Type B pancreatic cell (in vitro differentiated cells): ENCODE results near the gene ZNF215. TPM values are rescaled to one million over a fixed set of nuclear protein-coding genes. Genes with fewer than 3 reads are reported as not detected.

Experiments
- DNase-seq: peaks from one replicate; pipeline ENCODE4 v3.0.0; 2021; ENCODE audit warnings: mixed read lengths; ENCODE audit not compliant: unreplicated experiment; ENCODE audit errors: extremely low spot score
- H3K27ac Mint-ChIP-seq: 2 replicates; pipeline ENCODE4 v1.8.0; 2021; ENCODE audit warnings: mild to moderate bottlenecking, mixed read lengths
- H3K27me3 Mint-ChIP-seq: 2 replicates; pipeline ENCODE4 v1.8.0; 2021; ENCODE audit warnings: mixed read lengths
- H3K36me3 Mint-ChIP-seq: 2 replicates; pipeline ENCODE4 v1.8.0; 2021; ENCODE audit warnings: mixed read lengths
- H3K4me1 Mint-ChIP-seq: one replicate; pipeline ENCODE4 v1.8.0; 2021; ENCODE audit warnings: mixed read lengths; ENCODE audit not compliant: unreplicated experiment
- H3K4me3 Mint-ChIP-seq: 2 replicates; pipeline ENCODE4 v1.8.0; 2021; ENCODE audit warnings: mild to moderate bottlenecking, mixed read lengths
- H3K9me3 Mint-ChIP-seq: 2 replicates; pipeline ENCODE4 v1.8.0; 2021; ENCODE audit warnings: mixed read lengths
- total RNA-seq: library from RNA; stranded (reverse); gene quantifications from 2 replicates; pipeline ENCODE4 v1.2.1, GENCODE V29; 2021; ENCODE audit warnings: low replicate concordance
- TF ChIP-seq, protein P1 (sequence below): fragments of 200-600 bp; sonication (generic); conservative IDR thresholded peaks from 2 replicates; pipeline ENCODE4 v1.5.0; 2021; ENCODE audit warnings: antibody characterized with exemption, mild to moderate bottlenecking

The ZNF215 gene
- total RNA-seq, 1 donor from 2014 or later: 4.6 TPM

DNA sequence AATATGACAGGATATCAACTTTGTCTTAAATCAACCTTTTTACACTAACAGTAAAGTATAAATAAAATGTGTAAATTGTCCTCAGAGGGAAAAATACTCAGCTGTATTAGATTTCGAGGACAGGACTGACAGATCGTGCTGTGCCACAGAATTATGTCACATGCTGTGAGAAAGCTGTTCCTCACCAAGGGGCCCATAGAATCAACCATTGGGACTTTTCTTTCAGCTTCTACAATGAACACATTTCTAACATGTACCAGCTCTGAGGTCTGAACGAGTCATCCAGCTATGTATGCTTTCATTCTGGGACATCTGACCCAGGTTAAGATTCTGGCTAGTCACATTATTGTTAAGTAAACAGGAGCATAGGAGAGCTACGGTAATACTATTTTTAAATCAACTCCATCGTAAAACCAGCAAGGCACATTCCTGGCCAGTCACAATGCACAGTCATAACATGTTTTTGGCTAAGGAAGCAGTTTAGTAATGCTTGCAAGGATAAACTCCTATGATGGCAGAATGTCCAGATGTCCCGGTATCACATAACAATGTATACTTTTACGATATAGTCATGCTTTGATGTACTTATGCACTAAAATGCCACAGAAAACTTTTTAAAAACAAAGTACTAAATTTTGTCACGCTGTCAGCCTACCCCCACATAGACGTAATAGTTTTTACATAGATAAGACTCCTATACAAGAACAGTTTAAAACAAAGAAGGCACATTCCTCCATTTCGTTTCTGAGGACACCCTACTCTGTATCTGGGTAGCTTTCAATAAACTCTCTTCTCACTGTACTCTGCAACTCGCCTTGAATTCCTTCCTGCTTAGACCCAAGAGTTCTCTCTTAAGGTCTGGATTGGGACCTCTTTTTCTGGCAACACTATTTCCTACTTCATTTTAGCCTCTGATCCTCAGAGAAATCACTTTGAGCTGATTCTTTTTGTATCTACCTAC is 66.5 kb downstream of the ZNF215 start:
- TF ChIP-seq, protein P1, sequence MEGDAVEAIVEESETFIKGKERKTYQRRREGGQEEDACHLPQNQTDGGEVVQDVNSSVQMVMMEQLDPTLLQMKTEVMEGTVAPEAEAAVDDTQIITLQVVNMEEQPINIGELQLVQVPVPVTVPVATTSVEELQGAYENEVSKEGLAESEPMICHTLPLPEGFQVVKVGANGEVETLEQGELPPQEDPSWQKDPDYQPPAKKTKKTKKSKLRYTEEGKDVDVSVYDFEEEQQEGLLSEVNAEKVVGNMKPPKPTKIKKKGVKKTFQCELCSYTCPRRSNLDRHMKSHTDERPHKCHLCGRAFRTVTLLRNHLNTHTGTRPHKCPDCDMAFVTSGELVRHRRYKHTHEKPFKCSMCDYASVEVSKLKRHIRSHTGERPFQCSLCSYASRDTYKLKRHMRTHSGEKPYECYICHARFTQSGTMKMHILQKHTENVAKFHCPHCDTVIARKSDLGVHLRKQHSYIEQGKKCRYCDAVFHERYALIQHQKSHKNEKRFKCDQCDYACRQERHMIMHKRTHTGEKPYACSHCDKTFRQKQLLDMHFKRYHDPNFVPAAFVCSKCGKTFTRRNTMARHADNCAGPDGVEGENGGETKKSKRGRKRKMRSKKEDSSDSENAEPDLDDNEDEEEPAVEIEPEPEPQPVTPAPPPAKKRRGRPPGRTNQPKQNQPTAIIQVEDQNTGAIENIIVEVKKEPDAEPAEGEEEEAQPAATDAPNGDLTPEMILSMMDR: no peak
- peak overlapping the region; percentile 67 for H3K27ac Mint-ChIP-seq

DNA sequence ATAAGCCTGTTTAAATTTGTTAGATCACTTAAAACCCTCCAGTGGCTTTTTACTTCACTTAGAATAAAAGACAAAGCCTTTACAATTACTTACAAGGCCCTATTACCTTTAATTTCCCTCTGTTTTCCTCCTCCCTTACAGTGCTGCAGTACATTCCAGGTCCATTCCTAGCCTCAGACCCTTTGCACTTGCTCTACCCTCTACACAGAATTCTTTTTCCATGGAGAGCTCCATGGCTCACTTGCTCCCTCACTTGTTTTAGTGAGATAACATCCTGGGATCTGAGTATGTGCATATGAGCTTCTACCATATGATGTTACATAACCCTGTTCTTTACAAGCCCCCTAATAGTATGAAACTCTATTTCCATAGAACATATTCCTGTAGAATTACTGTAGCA is 69.5 kb downstream of the ZNF215 start:
- Mint-ChIP-seq H3K27ac (no peak overlapping the region), H3K4me1 (peaks cover 12% of the 10 kb centered on the region), H3K4me3 (no peak overlapping the region), H3K36me3 (peaks cover 13% of the 10 kb centered on the region), H3K27me3 (no peaks in the 10 kb centered on the region), H3K9me3 (no peaks in the 10 kb centered on the region)
- DNase-seq: no peak
- TF ChIP-seq, protein P1: no peak

More for the DNA sequence above, 66.5 kb downstream of the ZNF215 start:
- Mint-ChIP-seq H3K4me3 (no peak overlapping the region), H3K36me3 (no peaks in the 10 kb centered on the region), H3K9me3 (no peaks in the 10 kb centered on the region), H3K27me3 (no peaks in the 10 kb centered on the region), H3K4me1 (peaks cover 12% of the 10 kb centered on the region)
- DNase-seq: no peak

DNA sequence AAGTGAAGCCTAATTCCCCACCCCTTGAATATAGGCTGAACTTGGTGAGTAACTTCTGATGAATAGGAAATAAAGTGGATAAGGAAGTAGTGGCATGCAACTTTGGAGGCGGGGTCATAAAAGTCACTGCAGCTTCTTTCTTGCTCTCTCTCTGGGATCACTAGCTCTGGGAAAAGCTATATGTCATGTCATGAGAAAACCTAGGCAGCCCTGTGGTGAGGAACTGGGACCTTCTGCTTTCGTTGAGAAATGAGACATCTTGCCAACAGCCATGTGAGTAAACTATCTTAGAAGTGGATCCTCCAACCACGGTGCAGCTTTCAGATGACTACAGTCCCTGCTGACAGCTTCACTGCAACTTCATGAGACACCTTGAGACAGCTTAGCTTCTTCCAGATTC is 78.3 kb downstream of the ZNF215 start:
- Mint-ChIP-seq H3K27ac (no peak overlapping the region), H3K4me1 (no peaks in the 10 kb centered on the region), H3K36me3 (peaks cover 24% of the 10 kb centered on the region), H3K9me3 (no peaks in the 10 kb centered on the region), H3K4me3 (no peak overlapping the region), H3K27me3 (no peaks in the 10 kb centered on the region)
- DNase-seq: no peak
- TF ChIP-seq, protein P1: no peak

Other genes with a start within 250 kb of the ZNF215 start
- 46.6 and 67.3 TPM in 2 replicates for gene MRPL17, start 243.1 kb upstream of the ZNF215 start, total RNA-seq
- 0.07 TPM in 1 of 2 replicates, not detected in the other for gene OR2AG2, start 154.4 kb upstream of the ZNF215 start, total RNA-seq
- not detected in 2 replicates for gene OR2AG1, start 143.4 kb upstream of the ZNF215 start, total RNA-seq
- gene OR6A2, start 126.7 kb upstream of the ZNF215 start, total RNA-seq: 0.07 and 0.27 TPM in 2 replicates
- not detected in 2 replicates for gene OR10A5, start 80.7 kb upstream of the ZNF215 start, total RNA-seq
- not detected in 2 replicates for gene OR10A2, start 63.4 kb upstream of the ZNF215 start, total RNA-seq
- gene OR10A4, start 49.8 kb upstream of the ZNF215 start, total RNA-seq: not detected in 2 replicates
- gene OR2D2, start 33.9 kb upstream of the ZNF215 start, total RNA-seq: 0.27 TPM in 1 of 2 replicates, not detected in the other
- gene OR2D3, start 5.4 kb upstream of the ZNF215 start, total RNA-seq: not detected in 2 replicates
- 6.3 and 7.9 TPM in 2 replicates for gene ZNF214, start 93.9 kb downstream of the ZNF215 start, total RNA-seq
- 0.12 and 0.24 TPM in 2 replicates for gene NLRP14, start 94.1 kb downstream of the ZNF215 start, total RNA-seq
- gene RBMXL2, start 162.6 kb downstream of the ZNF215 start, total RNA-seq: not detected in 2 replicates